Activated CD4-positive, alpha-beta T cell treated with anti-CD3 and anti-CD28 coated beads, Interleukin-10, Interleukin-2, amounts not matched to agents 100 ng/mL and 50 ng/mL, durations not matched to agents 16 hours and 8 hours (primary cell): ENCODE data around the gene GALR2.
"Not testable (repeated sequence)": the region's sequence is repeated elsewhere in the genome, so short reads cannot be mapped to it uniquely, and the experiment has no call there.

Source experiments
- DNase-seq: peaks from one replicate; pipeline ENCODE4 v3.0.0-alpha.2; 2020

GALR2 gene

DNA sequence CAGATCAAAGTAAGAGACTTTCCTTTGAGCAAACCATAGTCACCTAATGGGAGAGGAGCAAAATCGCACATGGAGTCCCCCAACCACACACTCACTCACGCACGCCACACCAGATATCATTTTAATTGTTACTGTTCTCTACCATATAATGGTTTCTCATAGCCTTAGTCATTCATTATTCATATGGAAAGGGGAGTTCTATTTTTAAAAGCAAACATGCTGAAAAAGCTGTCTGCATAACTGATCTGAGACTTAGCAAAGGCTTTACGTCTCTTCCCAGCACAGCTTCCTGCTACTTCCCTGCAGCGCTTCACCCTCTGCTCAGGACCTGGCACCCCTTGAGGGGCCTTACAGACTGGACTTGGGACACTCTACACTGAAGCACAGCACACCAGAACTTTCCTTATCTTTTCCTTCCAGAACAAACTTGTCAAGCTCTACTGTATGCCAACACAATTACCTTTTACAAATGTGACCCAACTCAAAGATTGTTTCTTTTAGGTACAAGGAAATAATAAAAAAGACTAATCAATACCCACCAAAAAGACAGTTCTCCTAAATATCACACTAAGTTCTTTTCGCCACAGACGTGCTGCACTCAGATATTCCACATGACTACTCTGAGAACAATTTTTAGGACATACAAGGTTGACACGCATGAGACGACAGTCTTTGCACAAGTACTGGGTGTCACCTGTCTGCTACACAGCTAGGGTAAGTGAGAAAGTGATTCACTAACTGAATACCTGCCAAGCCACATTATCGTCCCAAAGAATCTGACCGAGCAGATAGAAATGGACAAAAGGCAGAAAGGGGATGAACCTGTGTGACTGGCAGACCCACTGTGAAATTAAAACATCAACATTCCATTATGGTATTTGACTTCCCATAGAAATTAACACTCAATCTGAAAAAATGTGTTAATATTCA is 23.8 kb upstream of the GALR2 start:
- no peak for DNase-seq

DNA sequence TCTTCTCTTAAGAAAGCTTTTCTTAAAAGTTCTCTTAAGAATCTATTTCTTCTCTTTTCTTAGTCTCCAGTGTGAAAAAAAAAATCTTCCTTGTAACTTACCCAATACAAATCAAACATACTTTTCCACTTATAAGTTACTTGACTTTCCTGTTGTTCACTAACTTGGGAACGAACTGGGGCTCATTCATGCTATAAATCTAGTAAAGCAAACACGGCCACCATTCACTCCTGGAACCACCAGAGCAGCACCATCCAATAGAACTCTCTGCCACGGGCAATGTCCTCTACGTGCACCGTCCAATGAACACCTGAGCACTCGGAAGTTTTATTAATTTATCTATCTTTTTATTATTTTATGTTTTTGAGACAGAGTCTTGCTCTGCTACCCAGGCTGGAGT is 23.0 kb upstream of the GALR2 start:
- DNase-seq = no peak

DNA sequence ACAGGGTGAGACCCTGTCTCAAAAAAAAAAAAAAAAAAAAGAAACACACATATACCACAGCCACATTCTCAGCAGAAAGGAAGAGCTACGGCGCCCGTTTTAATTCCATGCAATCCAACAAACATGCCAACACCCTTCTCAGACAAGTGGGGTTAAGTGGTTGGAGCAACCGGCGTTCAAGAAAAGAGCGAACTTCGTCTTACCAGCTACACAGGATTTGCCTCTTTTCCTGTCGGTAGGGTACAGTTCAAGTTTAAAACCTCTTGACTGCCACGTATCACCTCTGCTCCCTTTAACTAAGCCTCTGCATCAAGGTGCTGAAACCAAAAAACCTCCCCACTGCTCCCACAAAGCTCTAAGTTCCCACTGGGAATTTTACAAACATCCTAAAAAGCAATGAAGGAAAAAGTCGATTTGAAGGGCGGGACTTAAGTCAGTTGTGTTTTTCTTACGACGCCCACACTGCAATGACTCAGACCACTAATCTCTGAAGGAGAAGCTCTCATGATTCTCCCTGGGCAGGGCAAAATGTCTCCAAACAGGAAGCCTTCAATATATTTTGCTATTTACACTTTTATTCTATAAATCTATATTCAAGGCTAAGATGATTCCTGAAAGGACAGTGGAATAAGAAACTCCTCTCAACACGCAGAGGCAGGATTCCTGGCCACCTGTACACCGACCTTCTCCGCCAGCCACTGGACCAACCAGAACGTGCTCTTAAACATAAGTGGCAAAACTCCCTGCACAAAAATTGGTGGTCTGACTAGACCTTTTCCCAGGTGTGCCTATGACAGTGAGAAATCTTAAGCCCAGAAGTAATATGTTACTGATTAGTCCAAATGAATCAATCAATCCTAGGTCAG is 21.1 kb upstream of the GALR2 start:
- DNase-seq = no peak

DNA sequence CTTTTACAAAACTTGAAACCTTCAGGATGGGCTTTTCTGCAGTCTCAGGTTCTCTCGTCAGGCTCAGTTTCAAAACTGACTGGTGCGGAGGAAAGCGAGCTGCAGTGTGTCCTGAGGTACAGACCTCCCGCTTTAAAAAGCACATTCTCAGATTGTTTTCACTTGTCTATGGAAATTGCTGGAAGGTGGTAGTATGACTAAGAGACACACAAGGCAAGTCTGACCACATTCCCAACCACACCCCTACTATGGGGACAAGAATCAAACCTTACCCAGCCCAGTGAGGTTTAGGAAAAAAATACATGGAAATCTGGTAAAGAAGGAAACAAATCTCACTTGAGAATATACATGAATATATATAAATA is 20.5 kb upstream of the GALR2 start:
- no peak for DNase-seq

DNA sequence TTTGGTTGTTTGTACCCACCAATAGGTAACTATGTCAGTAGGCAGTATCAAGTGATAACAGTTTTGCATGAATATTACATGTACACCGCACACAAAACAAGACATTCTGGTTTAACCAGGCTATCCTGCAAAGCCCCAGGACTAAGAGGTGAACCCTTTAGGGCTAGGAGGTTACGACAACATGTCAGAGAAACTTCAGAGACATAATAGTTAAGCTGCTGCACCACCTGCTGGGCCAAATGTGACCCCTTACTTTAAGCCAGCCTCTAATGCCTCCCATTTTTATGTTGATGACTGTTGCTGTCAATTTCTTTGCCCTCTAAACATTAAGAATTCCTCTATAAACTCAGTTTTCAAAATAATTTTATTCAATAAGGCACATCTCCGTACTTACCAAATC is 17.7 kb upstream of the GALR2 start:
- no peak for DNase-seq

DNA sequence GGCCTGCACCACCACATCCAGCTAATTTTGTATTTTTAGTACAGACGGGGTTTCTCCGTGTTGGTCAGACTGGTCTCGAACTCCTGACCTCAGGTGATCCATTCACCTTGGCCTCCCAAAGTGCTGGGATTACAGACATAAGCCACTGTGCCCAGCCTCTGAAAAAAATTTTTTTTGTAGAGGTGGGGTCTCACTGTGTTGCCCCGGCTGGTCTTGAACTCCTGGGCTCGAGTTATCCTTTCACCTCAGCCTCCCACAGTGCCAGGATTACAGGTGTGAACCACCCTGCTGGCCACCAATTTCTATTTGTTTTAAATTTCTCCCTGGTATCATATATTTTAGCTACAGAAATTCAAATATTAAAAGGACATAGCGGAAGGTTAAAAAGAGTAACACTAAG is 16.3 kb upstream of the GALR2 start:
- DNase-seq = not testable (repeated sequence)

DNA sequence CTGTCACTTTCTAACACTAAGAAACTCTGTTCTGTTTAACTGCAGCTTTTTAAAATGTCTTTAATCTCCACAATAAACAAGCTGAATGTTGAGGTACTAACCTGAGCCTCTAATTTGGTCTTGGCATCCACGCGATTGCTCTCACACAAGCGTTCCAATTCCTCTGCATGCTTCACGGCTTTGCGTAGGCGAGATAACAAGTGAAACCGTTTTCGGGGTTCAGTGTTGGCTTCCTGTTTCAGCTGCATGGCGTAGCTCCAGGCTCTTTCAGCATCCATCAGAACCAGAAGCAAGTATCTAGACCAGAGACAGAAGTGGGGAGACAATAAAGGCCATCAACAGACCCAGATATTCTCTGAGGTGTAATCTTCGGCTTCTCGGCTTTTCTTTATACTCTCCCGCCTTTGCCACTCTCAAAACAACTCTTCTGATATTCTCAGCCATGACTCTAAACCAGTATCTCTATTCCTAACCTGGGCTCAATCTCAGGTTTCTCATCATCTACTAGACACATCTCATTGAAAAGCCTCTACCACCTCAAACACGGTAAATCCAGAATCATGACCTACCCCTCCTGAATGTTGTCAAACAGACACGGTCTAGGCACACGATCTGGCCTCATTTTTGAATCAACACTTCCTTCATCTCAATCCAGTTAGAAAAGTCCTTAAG is 10.6 kb upstream of the GALR2 start:
- peak; percentile 65 for DNase-seq

DNA sequence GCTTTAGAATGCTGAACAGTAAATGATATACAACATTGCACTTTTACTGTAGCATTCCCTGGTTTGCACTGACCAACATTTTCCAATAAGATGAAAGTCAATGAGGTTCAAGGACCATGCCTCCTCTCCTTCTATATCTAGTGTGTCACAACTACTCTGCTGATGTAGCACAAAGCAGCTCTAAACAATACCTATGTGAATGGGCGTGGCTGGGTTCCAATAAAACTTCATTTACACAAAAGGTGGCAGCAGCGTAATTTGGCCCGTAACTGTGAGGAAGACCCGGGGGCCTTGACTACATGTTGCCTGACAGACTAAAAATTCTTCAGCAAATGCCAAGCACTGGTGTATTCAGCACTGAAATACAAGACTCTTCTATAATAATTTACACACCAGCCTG is 8.8 kb upstream of the GALR2 start:
- DNase-seq = no peak

DNA sequence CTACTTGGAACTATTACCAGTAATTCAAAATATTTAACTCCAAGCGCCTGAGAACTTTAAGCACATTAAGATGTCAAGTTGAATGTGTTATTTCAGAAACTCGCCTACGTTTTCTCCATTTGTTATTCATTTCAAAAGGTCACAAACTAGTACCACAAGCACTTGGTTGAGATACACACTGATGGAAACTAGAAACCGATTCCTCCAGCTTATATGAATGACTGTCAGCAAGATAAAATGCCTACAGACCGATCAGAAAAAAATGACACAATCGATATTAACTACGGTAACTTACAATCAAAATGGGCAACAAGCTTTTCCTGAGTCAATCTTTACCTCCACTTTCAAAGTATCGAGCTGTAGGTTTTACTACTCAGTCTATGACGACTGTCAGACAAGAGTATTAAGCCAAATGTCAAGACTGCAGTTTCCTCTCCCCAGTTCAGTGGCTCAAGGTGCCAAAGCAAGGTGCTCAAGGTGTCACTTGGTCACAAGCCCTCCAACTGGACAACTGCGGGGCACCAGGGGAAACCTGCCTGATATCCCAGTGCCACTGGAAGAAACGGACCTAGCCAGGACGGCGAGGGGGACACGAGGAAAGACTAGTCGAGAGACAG is 2.9 kb upstream of the GALR2 start:
- peak; percentile 62 for DNase-seq

DNA sequence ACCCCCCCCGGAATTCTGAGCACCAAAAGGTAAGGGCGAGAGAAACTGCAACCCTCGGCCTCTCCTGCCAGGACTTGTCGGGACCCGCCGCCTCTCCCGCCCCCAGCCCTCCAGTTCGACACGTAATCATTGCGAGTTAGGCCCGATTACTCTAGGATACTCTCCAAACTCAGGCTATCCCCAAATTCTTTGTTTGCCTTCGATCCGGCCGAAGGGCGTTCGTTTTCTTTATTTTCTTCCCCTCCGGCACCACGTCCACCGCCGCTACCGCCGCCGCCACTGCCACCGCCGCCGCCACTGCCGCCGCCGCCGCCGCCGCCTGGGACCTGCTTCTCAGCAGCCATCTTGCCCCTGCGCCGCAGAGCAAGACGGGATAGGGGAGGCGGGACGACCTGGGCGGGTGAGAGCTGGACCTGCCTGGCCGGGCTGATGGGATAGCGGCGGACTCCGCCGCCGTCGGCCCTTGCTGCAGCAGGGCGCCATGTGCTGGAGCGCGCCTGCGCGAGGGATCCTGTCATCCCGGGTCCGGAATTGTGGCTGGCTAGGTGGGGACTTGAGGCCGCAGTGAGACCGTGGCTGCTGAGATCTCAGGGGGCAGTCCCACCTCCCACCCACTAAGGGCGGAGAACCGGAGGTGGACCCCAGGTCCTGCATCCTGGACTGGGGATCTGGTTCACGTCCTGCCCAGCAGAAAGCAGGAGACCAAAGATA is 2.3 kb upstream of the GALR2 start, which contains the start of gene SRP68:
Gene SRP68, minus strand, starts transcription at position 370 of the 711 bp plus-strand sequence. Its CDS starts 26 bp downstream, at position 344.
- peak; percentile 93 for DNase-seq

DNA sequence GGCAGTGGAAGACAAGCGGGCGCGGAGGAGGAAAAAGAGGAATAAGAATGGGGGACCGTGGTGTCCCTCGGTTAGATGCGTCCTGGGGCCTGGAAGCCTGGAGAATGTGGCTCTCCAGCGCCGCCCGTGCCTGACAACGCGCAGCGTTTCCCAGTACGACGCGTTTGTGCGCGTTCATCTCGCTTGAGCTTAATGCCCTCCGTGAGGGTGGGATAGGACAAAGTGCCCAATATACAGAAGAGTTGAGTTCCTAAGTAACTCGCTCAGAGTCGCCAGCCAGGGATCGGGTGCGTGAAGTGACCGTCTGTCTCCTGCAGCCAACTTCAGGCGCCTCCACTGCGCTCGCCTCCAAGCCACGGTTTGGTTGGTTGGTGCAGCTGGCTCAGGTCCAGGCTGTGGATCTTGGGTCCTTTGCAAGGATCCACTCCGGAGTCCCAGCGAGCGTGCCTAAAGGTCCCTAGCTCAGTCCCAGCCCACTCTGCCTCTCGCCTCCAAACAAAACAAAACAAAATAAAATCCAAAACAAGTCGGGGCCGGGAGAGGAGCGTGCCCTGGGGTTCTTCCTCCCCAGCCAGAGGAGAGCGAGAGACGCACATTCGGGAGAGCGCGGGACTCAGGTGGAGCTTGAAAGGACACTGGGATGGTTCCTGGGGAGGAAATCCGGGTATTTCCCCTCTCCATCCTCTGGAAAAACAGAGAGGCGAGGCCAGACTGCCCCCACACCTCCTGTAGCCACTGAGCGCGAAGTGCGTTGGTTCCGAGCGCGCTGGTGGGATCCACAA is 974 bp downstream of the GALR2 start:
- no peak for DNase-seq

DNA sequence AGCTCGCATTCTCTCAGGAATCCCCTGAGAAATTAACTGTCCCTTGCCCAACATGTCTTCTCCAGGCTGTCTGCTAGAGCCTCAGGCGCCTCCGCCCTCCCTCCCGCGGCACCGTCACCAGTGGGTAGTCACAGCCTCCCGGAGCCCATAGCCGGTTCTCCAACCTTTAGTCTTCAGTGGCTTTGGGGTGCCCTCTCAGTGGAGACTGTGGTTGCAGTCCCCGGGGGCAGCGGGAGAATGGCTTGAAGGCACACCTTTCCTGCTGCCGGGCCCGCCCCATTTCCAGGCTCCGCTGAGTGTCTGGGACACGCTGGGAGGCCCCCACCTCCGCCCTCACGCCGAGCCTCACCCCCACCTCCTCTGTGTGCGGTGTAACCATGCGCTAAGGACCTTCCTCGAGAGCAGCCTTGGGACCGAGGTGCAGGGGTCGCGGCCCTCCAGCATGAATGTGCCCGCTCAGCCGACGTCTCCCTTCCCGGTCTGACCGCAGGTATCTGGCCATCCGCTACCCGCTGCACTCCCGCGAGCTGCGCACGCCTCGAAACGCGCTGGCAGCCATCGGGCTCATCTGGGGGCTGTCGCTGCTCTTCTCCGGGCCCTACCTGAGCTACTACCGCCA is 1.7 kb downstream of the GALR2 start:
- no peak for DNase-seq

DNA sequence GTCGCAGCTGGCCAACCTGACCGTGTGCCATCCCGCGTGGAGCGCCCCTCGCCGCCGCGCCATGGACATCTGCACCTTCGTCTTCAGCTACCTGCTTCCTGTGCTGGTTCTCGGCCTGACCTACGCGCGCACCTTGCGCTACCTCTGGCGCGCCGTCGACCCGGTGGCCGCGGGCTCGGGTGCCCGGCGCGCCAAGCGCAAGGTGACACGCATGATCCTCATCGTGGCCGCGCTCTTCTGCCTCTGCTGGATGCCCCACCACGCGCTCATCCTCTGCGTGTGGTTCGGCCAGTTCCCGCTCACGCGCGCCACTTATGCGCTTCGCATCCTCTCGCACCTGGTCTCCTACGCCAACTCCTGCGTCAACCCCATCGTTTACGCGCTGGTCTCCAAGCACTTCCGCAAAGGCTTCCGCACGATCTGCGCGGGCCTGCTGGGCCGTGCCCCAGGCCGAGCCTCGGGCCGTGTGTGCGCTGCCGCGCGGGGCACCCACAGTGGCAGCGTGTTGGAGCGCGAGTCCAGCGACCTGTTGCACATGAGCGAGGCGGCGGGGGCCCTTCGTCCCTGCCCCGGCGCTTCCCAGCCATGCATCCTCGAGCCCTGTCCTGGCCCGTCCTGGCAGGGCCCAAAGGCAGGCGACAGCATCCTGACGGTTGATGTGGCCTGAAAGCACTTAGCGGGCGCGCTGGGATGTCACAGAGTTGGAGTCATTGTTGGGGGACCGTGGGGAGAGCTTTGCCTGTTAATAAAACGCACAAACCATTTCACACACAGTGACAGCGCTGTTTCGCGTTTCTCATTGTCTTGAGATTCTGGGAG is 2.4 kb downstream of the GALR2 start:
- peak; percentile 32 for DNase-seq

DNA sequence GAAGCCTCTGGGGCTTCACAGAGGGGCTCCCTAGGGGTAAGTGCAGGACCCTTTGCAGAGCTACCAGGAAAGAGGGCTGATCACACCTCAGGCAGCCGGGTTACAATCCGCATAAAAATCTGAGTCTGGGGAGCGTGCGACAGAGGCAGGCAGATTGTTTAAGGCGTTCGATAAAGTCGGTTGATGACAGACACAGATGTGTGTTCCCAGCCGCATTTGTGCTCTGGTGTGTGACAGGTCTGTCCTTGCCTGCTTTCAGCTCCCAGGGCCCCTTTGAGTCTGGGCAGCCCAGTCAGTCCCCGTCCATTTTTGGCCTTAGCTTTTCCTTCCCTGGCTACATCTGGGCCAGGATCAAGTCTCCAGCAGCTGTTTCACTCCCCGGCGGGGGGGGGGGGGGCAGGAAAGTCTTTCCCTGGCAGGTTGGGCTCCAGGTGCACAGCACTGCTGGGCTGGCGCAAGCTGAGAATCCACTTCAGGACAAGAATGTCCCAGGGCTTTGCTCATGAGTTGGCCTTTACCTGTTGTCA is 3.1 kb downstream of the GALR2 start:
- DNase-seq = no peak

DNA sequence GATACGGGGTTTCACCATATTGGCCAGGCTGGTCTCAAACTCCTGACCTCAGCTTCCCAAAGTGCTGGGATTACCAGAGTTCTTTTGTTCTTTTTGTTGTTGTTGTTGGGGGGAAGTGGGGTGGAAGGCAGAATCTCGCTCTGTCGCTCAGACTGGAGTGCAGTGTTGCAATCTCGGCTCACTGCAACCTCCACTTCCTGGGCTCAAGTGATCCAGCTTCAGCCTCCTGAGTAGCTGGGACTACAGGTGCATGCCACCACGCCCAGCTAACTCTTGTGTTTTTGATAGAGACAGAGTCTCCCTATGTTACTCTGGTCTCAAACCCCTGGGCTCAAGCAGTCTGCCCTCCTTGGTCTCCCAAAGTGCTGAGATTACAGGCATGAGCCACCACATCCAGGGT is 3.8 kb downstream of the GALR2 start:
- not testable (repeated sequence) for DNase-seq

DNA sequence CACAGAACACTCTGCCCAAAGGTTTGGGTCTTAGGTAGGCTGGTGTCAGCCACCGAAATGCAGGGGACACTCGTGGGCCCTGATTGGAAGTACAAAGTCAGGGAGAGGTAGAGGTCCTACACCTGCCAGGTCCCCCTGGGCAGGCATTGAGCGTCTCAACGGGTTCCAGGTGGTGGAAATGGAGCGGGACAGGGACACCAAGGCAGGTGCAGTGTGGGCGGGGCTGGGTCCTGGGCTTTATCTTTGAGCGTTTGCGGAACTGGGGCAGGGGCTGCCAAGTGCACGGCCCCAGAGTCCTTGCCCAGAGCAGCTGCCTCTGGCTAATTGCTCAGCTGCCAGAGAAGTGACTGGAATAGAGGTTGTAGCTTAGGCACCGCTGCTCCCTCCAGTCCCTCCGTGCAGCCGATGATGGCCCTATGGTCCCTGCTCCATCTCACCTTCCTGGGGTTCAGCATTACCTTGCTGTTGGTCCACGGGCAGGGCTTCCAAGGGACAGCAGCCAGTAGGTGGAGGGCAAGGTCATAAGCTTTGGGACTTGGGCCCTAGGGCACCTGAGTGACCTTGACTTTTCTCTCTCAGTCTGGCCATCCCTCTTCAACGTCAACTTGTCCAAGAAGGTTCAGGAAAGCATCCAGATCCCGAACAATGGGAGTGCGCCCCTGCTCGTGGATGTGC is 4.4 kb downstream of the GALR2 start, which contains the start of gene ZACN:
Gene ZACN, plus strand, starts transcription at position 323 of the 675 bp plus-strand sequence. Its CDS starts 83 bp downstream, at position 406.
- no peak for DNase-seq

DNA sequence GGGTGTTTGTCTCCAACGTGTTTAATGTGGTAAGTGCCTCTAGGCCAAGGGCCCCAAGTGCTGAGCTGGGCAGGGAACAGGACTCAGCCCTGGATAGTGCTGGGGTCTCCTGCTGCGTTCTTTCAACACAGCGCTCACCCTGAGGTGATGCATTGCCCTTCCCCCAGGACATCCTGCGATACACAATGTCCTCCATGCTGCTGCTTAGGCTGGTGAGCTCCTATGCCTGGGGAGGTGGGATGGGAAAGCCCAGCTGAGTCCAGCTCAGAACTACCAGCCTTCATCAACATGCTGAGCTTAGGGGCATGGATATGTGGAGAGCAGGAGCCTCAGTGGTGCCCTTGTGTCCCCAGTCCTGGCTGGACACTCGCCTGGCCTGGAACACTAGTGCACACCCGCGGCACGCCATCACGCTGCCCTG is 5.0 kb downstream of the GALR2 start:
- no peak for DNase-seq

DNA sequence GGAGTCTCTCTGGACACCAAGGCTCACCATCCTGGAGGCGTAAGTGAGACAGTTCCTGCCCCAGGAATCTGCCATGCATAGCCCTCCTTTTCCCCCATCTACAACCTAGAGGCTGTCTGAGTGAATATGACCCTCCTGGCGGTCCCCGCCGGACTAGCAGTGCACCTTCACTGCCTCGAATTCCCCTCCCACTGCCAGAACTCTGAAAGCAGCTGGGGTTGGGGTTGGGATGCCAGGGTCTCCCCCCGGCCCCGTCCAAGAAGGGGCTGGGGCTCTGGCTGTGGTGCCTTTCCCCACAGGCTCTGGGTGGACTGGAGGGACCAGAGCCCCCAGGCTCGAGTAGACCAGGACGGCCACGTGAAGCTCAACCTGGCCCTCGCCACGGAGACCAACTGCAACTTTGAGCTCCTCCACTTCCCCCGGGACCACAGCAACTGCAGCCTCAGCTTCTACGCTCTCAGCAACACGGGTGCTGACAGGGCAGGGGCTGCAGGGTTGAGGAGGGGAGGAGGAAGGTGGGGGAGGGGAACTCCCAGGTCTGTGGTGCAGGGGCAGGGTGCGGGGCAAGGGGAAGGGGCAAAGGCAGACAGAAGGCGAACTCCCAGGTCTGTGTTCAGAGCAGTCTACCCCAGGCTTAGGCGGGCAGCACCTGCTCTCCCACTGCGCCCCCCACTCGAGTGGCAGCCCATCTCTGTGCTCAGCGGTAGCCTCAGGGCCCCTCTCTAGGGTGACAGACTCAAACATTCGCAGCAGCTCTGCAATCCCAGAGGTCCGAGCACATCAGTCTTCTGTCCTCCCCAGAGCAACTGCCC is 5.6 kb downstream of the GALR2 start:
- no peak for DNase-seq
